IPS-NIHi7 (cell line): Measurements from ENCODE around the gene IFNG.
A peak's percentile ranks its signal among the peaks of the same experiment; 100 is the strongest.

Experiments
- DNase-seq: peaks from one replicate; pipeline ENCODE4 v3.0.0; 2012; ENCODE audit warnings: mixed read lengths; ENCODE audit errors: extremely low spot score

IFNG gene

GRCh38 chr12:68166317-68166831, 6.8 kb upstream of the IFNG start:
- DNase-seq: no peak

GRCh38 chr12:68163560-68164081, 4.1 kb upstream of the IFNG start:
- no peak for DNase-seq

GRCh38 chr12:68162374-68162773, 2.8 kb upstream of the IFNG start:
- no peak for DNase-seq

DNA sequence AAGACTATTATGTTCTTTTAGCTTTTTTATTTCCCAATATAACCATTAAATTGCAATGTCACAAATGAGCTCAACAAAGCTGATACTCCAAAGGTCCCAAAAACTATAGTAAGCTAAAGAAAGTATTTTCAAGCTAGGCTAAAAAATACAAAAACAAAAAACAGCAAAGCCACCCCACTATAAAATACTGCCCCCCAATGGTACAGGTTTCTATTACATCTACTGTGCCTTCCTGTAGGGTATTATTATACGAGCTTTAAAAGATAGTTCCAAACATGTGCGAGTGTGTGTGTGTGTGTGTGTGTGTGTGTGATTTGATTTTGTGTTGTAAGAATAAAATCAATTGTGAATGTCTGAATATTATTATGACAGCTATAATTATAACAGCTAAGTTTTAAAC, 1.1 kb downstream of the IFNG start:
- DNase-seq: peak; percentile 22

DNA sequence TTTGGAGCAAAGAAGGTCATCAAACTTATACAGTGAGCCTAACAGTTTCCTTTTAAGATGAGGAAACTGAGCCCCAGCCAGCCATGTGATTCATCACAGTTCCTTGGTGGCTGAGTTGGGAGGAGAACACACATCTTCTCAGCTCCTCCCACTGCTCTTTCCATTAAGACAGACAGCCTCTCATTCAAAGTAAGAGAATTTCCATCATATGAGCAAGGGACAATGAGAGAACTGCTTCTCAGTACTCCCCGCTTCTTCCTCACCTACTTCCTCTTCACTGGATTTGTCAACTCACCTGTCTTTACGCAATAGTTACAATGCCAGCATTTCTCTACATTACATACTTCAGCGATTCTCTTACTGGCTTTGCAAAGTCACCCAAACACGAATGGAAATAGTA, 2.2 kb downstream of the IFNG start:
- DNase-seq: no peak

GRCh38 chr12:68156636-68157035, 2.9 kb downstream of the IFNG start:
- no peak for DNase-seq

DNA sequence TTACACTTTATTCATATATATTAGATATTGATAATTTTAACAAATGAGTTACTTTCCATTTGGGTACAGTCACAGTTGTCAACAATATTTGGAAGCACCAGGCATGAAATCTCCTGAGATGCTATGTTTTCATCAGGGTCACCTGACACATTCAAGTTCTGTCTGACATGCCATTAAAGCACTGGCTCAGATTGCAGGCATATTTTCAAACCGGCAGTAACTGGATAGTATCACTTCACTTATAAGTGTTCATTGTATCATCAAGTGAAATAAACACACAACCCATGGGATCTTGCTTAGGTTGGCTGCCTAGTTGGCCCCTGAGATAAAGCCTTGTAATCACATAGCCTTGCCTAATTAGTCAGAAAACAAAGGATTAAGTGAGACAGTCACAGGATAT, 4.8 kb downstream of the IFNG start:
- DNase-seq: no peak

DNA sequence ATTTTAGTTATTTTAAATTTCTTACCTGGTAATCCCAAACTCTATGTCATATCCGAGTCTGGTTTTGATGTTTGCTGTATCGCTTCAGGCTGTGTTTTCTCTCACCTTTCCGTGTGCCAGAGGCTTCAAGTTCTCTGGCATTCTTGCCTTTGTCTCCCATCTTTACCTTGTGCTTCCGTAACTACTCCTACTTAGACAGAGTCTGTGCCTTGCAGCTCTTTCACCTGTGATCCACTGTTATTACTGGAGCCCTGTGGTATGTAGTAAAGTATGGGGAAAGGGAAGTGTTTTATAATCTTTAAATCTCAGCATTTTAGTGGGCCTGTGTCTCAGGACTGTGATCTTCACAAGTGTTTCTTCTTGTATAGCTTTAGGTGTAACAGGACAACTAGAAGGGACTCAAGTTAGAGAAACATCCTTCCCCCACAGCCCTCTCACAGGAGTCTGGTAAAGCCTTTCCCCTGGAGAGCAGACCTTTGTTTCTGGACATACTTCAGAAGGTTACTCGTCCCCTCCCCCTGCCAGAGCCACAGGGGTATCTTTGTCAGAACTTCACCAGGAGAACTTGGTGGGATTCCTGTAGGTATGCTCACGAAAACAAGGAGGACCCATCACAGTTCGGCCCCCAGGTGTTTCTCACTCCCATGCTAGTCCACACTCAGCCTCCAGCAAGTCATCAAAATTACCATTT, 11.1 kb downstream of the IFNG start:
- DNase-seq: peak; percentile 20

GRCh38 chr12:68140556-68140955, 19.0 kb downstream of the IFNG start:
- DNase-seq: no peak

- no peak for DNase-seq
These were observed 19.6 kb downstream of the IFNG start for GRCh38 chr12:68139941-68140340.

DNA sequence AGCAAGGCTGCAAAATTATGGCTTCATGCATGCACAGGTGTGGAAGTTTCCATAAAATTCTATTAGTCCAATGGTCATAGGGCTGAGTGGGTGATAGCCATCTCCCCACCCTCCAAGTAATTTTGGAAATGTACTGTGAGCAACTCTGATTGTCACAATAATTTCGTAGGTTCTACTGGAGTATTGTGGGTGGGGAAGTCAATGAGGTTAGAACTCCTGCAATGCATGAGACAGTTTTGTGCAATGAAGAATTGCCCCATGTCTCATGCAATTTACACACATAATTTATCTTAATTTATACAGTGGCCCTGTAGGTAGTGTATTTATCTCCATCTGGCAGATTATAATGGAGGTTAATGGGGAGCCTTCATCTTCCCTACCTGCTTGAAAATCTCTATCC, 20.5 kb downstream of the IFNG start:
- no peak for DNase-seq

GRCh38 chr12:68138480-68138879, 21.1 kb downstream of the IFNG start:
- DNase-seq: no peak

- no peak for DNase-seq
These were observed 22.2 kb downstream of the IFNG start for GRCh38 chr12:68137335-68137830.

- DNase-seq: no peak
These were observed 24.0 kb downstream of the IFNG start for GRCh38 chr12:68135520-68135919.

GRCh38 chr12:68131867-68132414, 27.6 kb downstream of the IFNG start:
- DNase-seq: no peak

- no peak for DNase-seq
These were observed 29.6 kb downstream of the IFNG start for GRCh38 chr12:68129979-68130378.

DNA sequence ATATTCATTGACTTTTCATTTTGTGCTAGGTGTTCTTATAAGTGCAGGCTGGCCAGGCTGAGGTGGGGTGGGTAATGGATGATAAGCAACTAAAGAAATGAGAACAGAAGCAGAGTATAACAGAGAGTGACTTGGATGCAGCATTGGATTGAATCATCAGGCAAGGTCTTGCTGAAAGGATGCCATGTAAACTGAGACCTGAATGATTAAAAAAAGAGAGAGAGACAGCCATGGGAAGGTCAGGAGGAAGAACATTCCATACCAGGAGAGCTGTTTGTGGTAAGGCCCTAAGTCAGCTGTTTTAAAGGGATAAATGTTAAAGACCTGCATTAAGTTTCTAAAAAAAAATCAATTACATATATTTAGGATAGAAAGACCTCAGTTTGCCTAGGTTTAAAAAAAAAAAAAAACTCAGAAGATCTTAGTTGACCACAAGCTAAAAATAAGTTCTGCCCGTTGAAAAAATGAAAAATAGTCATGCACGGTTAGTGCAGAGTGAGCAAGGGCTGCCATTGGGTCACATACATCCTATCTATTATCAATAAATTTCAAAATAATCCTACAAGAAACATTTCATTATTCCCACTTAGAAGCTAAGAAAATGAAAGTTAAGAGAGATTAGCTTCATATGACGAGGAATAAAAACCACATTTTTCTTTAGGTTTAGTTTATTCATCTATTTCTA, 37.2 kb downstream of the IFNG start:
- DNase-seq: no peak

DNA sequence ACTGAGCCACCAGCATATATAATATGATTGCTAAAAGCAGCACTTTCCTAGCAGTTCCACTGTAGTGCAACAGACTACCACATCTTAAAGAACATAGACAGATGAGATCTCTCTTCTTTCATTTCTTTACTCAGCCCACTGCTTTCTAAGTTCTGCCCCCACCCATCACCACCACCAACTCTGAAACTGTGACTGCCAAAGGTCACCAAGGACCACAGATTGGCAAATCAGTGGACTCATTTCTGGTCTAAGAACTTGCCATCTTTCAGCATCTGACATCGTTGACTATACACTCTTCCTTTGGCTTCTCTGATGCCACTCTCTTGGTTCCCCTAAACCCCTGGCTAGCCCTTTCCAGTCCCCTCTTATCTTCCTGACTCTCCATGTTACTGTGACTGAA, 38.4 kb downstream of the IFNG start:
- no peak for DNase-seq

DNA sequence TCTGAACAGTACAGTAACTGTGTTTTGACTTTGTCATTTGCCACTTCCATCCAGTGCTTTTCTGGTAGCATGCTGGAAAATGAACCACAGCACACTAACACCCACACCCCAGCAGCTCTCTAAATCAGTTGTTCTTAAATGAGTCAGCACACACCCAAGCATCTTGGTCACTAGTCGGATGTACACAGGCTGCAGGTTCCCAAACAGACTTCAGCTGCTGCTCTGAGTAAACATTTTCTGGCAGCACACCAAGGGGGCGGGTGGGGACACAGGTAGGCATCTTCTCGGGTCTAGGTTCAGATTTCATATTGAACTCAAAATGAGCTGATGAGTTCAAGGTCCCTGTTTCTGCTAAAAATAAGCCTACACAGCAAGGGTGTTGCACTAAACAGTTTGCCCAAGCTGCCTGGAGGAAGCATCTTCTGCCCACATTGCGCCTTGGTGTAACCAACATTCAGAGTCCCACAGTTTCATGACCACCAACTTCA, 39.8 kb downstream of the IFNG start:
- DNase-seq: no peak

DNA sequence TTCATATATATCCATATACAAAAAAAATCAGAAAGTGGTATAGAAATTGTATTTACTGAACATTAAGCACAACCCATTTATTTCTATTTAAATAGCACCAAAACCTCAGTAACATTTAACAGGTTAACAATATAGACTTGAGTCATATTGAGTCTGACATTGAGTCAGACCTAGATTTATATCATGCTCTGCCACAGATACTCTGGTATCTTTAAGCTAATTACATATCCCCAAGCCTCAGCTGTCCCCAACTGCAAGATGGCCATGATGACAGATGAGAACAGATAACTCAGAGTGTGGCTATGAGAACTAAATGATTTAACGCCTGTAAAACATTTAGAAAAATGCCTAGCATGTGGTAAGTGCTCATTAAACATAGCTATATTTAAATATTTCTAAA, 40.3 kb downstream of the IFNG start:
- DNase-seq: no peak

GRCh38 chr12:68118096-68118755, 41.3 kb downstream of the IFNG start:
- peak; percentile 67 for DNase-seq

DNA sequence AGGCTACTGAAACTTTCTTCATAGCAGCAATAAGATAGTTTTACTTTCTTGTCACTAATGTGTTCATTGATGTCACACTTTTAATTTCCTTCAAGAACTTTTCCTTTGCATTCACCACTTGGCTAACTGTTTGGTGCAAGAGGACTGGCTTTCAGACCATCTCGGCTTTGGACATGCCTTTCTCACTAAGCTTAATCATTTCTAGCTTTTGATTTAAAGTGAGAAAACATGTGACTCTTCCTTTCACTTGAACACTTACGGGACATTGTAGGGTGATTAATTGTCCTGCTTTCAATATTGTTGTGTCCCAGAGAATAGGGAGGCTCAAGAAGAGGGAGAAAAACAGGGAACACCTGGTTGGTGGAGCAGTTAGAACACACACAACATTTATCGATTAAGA, 41.9 kb downstream of the IFNG start:
- DNase-seq: no peak
